Measurements from ENCODE around the gene ZSCAN1.
"Not testable (repeated sequence)": the region's sequence is repeated elsewhere in the genome, so short reads cannot be mapped to it uniquely, and the experiment has no call there.

ZSCAN1 gene

DNA sequence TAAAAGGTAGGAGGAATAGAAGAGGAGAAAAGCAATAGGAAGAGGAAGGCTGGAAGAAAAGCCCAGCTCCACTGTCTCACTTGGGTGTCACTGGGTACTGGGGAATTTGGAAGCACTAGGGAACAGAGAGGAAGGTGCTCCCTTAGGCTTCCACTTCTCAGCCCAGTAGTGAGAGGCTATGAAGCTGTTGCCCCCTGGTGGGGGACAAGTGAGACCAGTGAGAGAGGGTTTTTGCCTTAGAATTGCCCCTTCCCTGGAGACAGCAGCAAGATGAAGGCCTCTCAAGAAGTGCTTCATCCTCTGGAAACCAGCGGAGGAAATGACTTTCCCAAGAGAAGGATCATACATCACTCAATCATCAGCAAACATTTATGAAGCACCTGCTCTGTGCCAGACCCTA is 26.5 kb upstream of the ZSCAN1 start:
- DNase-seq (ENCODE audit: low read depth in 2 of 2) = no peak
- H3K4me3 ChIP-seq (replicated peaks in 1 of 2; ENCODE audit: low read depth in 2 of 2, low read length in 2 of 2) = no peak overlapping the region
- TF ChIP-seq, protein P1, sequence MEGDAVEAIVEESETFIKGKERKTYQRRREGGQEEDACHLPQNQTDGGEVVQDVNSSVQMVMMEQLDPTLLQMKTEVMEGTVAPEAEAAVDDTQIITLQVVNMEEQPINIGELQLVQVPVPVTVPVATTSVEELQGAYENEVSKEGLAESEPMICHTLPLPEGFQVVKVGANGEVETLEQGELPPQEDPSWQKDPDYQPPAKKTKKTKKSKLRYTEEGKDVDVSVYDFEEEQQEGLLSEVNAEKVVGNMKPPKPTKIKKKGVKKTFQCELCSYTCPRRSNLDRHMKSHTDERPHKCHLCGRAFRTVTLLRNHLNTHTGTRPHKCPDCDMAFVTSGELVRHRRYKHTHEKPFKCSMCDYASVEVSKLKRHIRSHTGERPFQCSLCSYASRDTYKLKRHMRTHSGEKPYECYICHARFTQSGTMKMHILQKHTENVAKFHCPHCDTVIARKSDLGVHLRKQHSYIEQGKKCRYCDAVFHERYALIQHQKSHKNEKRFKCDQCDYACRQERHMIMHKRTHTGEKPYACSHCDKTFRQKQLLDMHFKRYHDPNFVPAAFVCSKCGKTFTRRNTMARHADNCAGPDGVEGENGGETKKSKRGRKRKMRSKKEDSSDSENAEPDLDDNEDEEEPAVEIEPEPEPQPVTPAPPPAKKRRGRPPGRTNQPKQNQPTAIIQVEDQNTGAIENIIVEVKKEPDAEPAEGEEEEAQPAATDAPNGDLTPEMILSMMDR (IDR thresholded peaks at IDR 0.05; ENCODE audit: low read depth, low read length) = peak; percentile 8

DNA sequence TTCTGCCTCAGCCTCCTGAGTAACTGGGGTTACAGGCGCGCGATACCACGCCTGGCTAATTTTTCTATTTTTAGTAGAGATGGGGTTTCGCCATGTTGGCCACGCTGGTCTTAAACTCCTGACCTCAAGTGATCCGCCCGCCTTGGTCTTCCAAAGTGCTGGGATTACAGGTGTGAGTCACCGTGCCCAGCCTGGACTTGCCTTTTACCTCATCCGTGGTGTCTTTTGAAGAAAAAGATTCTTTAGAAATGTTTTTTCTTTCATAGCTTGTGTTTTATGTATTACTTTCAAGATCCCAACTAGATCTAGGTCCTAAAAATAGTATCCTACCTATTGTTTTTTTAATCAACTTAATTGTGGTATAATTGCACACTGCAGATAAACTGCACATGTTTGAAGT is 24.9 kb upstream of the ZSCAN1 start:
- peak in 1 of 2 donors; percentile 6 for DNase-seq (ENCODE audit: low read depth in 2 of 2)
- H3K4me3 ChIP-seq (replicated peaks in 1 of 2; ENCODE audit: low read depth in 2 of 2, low read length in 2 of 2) = not testable (repeated sequence)

DNA sequence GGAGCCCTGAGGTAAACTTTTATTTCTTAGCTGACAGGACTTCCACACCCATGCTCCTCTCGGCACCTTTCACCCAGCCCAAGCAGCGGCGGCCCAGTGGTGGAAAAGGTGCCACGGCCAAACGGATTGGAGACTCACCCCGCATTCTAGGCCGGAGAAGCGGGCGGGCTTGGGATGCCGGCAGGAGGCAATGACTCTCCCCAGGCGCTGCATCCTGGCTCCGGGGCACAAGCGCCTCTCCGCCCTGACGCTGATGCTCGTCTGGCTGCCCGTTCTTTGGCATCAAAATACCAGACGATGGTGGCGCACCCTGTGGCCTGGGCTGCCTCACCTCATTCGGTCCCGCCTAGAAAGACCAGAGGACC is 24.5 kb upstream of the ZSCAN1 start:
- H3K4me3 ChIP-seq (replicated peaks in 1 of 2; ENCODE audit: low read depth in 2 of 2, low read length in 2 of 2) = peak overlapping the region; percentile 24 to 46
- TF ChIP-seq, protein P1 (IDR thresholded peaks at IDR 0.05; ENCODE audit: low read depth, low read length) = no peak
- DNase-seq (ENCODE audit: low read depth in 2 of 2) = no peak

DNA sequence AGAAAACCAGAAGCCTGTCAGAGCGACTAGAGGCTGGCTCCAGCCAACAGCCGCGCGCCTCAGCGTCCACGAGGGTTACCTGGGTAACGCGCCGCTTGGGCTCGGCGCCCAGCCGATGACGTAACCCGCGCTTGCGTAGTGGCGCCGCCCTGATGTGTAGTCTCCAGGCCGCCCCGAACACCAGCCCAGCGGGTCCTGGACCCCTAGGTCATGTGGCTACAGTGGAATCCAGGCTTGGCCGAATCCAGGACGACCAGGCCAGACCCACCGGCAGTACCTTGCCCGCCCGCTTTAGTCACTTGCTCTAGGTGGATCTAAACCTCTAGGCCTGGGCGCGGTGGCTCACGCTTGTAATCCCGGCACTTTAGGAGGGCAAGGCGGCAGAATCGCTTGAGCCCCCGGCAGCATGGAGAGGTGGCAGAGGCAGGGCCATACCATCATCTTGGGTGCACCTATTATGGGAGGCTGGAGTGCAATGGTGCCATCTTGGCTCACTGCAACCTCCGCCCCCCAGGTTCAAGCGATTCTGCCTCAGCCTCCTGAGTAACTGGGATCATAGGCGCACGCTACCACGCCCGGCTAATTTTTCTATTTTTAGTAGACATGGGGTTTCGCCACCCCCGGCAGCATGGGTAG is 24.0 kb upstream of the ZSCAN1 start:
- H3K4me3 ChIP-seq (replicated peaks in 1 of 2; ENCODE audit: low read depth in 2 of 2, low read length in 2 of 2) = peak overlapping the region; percentile 42 to 46
- peak; percentile 85 to 87 for DNase-seq (ENCODE audit: low read depth in 2 of 2)
- TF ChIP-seq, protein P1 (IDR thresholded peaks at IDR 0.05; ENCODE audit: low read depth, low read length) = no peak

DNA sequence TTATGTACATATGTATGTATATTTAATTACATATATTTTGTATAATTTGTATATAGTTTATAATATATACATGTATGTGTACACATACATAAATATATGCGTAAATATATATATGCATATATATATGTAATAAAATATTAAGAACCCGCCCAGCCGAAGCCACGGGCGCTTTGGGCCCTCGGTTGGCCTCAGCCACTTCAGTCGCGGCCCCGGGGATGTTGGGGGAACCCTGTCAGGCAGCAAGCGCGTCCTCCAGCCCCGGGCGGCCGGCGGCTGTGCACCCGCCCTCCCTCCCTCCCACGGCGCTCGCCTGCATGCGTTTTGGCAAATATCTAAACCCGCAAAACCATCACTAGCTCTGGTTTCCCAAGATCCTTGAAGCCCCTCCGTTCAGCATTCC is 23.3 kb upstream of the ZSCAN1 start:
- no peak overlapping the region for H3K4me3 ChIP-seq (replicated peaks in 1 of 2; ENCODE audit: low read depth in 2 of 2, low read length in 2 of 2)
- no peak for DNase-seq (ENCODE audit: low read depth in 2 of 2)
- TF ChIP-seq, protein P1 (IDR thresholded peaks at IDR 0.05; ENCODE audit: low read depth, low read length) = no peak

- H3K4me3 ChIP-seq (replicated peaks in 1 of 2; ENCODE audit: low read depth in 2 of 2, low read length in 2 of 2) = no peak overlapping the region
- no peak for DNase-seq (ENCODE audit: low read depth in 2 of 2)
- TF ChIP-seq, protein P1 (IDR thresholded peaks at IDR 0.05; ENCODE audit: low read depth, low read length) = no peak
Observed at GRCh38 chr19:58014141-58014540, 19.7 kb upstream of the ZSCAN1 start.

DNA sequence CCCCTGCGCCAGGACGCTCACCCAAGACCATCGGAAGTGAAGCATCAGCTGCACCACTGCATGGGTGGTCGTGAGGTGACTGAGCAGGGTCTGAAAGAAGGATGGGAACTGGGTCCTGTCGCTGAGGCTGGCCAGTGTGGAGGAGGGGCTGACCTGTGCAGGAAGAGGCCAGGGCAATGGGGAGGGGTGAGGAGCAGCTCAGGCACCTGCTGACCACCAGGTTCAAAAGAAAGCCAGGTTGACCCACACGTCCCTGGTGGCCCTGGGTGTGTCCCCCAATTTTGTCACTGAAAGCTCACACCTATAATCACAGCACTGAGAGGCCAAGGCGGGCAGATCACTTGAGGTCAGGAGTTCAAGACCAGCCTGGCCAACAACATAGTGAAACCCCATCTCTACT is 13.7 kb upstream of the ZSCAN1 start:
- no peak overlapping the region for H3K4me3 ChIP-seq (replicated peaks in 1 of 2; ENCODE audit: low read depth in 2 of 2, low read length in 2 of 2)
- no peak for DNase-seq (ENCODE audit: low read depth in 2 of 2)
- TF ChIP-seq, protein P1 (IDR thresholded peaks at IDR 0.05; ENCODE audit: low read depth, low read length) = no peak

Data from cardiac fibroblast (primary cell).